Thyroid gland (tissue), 4 donors: ENCODE measurements around the gene WNT11. TPM values are rescaled to one million over a fixed set of nuclear protein-coding genes. Genes with fewer than 3 reads are reported as not detected.

Experiments used
- DNase-seq, 2 donors: peaks; one replicate each; pipeline ENCODE4 v3.0.0-alpha.2; 2019
- H3K27ac ChIP-seq, 3 donors: fragments of 200-600 bp; sonication (generic); 1 replicate in 2 of 3; 2 replicates in 1 of 3; pipeline ENCODE4 v1.5.1; 2016 to 2019; ENCODE audit warnings: mild to moderate bottlenecking in 1 of 3, moderate library complexity in 1 of 3
- H3K27me3 ChIP-seq: fragments of 200-600 bp; sonication (generic); one replicate; pipeline ENCODE4 v1.5.1; 2019
- H3K36me3 ChIP-seq, 2 donors: fragments of 200-600 bp; sonication (generic); one replicate each; pipeline ENCODE4 v1.5.1; 2016 to 2019
- H3K4me1 ChIP-seq, 2 donors: fragments of 200-600 bp; sonication (generic); one replicate each; pipeline ENCODE4 v1.5.1; 2017 to 2019
- H3K4me3 ChIP-seq, 3 donors: fragments of 200-600 bp; sonication (generic); replicated peaks in 1 of 3; 1 replicate in 2 of 3; 2 replicates in 1 of 3; pipeline ENCODE4 v1.5.1; 2016; ENCODE audit warnings: mild to moderate bottlenecking in 1 of 3
- H3K9me3 ChIP-seq: fragments of 200-600 bp; sonication (generic); one replicate; pipeline ENCODE4 v1.5.1; 2017
- POLR2A ChIP-seq, 2 donors: fragments of 450-650 bp; IDR thresholded peaks; one replicate each; pipeline ENCODE4 v1.6.1; 2017; ENCODE audit warnings: antibody characterized with exemption in 2 of 2, mild to moderate bottlenecking in 2 of 2, moderate library complexity in 1 of 2
- WGBS, 2 donors: methylation state at CpG; one replicate each; pipeline ENCODE4 v1.1.5; 2017; 5-methylcytosine and 5-hydroxymethylcytosine counted together
- intact Hi-C: fragments of 100-400 bp; cut with DNase I; formaldehyde crosslinking; loops from one replicate; pipeline ENCODE4 v1.15.1; 2023
- total RNA-seq, 4 donors: library from RNA; depleted of rRNA; stranded (reverse); fragments of >200 nt; gene quantifications; one replicate each; pipeline ENCODE4 v1.2.3, GENCODE V29; 2016
- TF ChIP-seq, protein P1 (sequence below), 6 experiments: fragments of 200-600 bp in 3 of 6; fragments of 450-650 bp in 3 of 6; sonication (generic) in 3 of 6; IDR thresholded peaks; one replicate each; pipeline ENCODE4 v1.5.1; 2016 to 2019; ENCODE audit warnings: antibody characterized with exemption in 6 of 6, mild to moderate bottlenecking in 2 of 6, inconsistent platforms in 1 of 6, moderate library complexity in 1 of 6

The WNT11 gene
- total RNA-seq, 4 donors from 2014 or later = 7.3 to 31.5 (median 10.7) TPM

DNA sequence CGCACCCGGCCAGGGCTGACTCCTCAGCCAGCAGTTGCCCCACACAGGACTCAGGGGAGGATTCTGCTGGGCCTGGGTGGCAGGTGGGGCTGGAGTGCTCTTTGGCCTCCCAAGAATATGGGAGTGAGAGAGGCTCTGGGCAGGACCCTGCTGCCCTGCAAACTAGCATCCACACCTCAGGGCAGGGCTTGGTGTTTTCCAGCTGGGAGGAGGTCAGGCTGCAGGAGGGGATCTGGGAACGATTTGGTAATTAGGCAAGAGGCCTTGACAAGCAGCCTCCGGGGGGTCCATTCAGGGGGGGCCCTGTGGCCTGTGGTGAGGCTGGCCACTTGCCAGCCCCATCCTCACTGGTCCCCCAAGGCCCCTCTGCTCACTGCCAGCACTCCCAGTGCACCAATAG lies 35.8 kb downstream of the WNT11 start:
- no peaks in the 10 kb centered on the region for H3K4me1 ChIP-seq
- no peaks in the 10 kb centered on the region for H3K9me3 ChIP-seq
- TF ChIP-seq, protein P1, sequence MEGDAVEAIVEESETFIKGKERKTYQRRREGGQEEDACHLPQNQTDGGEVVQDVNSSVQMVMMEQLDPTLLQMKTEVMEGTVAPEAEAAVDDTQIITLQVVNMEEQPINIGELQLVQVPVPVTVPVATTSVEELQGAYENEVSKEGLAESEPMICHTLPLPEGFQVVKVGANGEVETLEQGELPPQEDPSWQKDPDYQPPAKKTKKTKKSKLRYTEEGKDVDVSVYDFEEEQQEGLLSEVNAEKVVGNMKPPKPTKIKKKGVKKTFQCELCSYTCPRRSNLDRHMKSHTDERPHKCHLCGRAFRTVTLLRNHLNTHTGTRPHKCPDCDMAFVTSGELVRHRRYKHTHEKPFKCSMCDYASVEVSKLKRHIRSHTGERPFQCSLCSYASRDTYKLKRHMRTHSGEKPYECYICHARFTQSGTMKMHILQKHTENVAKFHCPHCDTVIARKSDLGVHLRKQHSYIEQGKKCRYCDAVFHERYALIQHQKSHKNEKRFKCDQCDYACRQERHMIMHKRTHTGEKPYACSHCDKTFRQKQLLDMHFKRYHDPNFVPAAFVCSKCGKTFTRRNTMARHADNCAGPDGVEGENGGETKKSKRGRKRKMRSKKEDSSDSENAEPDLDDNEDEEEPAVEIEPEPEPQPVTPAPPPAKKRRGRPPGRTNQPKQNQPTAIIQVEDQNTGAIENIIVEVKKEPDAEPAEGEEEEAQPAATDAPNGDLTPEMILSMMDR (IDR thresholded peaks at IDR 0.05) = no peak
- no peak for TF ChIP-seq POLR2A (IDR thresholded peaks at IDR 0.05)
- intact Hi-C loops = no loop called here
- WGBS, 2 donors = 78 to 81% methylated on average over 3 of the region's 4 CpGs
- H3K36me3 ChIP-seq = no peaks in the 10 kb centered on the region
- H3K27me3 ChIP-seq = no peaks in the 10 kb centered on the region
- H3K4me3 ChIP-seq = no peak overlapping the region
- no peak overlapping the region for H3K27ac ChIP-seq
- no peak for DNase-seq

DNA sequence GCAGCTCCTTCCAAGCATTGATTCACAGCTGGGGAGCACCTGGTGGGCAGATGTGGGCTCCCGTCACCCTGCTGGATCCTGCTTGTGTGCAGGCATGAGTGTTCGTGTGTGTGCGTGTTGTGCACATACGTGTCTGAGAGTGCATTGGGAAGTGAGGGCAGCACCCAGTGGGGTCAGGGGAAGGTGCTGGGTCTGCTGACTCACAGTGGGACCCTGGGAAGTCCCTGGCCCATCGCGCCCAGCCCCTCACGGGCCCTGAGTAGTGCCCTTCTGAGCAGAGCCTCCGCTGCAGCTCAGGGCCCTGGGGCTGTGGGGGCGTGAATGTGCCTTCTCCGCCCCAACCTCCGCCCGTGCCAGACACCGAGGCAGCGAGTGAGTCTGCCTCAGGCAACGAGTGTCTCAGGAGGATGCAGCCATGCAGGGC lies 36.8 kb downstream of the WNT11 start:
- no peak overlapping the region for H3K4me3 ChIP-seq
- no peaks in the 10 kb centered on the region for H3K9me3 ChIP-seq
- no peaks in the 10 kb centered on the region for H3K27me3 ChIP-seq
- DNase-seq = no peak
- TF ChIP-seq, protein P1 (IDR thresholded peaks at IDR 0.05) = no peak
- no peak for TF ChIP-seq POLR2A (IDR thresholded peaks at IDR 0.05)
- no peak overlapping the region for H3K27ac ChIP-seq
- H3K4me1 ChIP-seq = no peaks in the 10 kb centered on the region
- intact Hi-C loops = no loop called here
- H3K36me3 ChIP-seq = no peaks in the 10 kb centered on the region
- whole genome bisulfite sequencing, 2 donors = 76 to 79% methylated on average over 11 to 12 of the region's 15 CpGs

DNA sequence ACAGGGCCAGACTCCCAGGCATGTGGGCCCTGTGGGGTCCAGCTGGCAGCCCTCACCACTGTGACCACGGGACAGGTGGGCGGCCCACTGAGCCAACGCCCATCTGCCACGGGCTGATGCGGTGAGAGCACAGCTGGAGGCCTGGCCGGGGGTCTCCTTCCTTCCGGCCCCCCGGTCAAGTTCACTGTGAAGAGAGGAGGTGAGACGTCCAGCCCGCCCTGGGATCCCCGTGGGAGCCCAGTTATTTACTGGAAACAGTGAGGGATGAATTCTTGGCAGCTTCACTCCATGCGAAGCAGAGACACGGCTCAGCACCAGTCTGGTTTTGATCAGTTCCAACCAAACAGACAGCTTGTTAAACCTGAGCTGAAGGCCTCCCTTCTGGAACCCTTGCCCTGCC lies 38.7 kb downstream of the WNT11 start:
- peaks cover 0 to under 1% of the 10 kb centered on the region in 2 donors for H3K4me1 ChIP-seq
- no peak overlapping the region for H3K4me3 ChIP-seq
- 57 to 75% methylated on average over 13 of the region's 13 CpGs for WGBS, 2 donors
- TF ChIP-seq POLR2A (IDR thresholded peaks at IDR 0.05) = no peak
- TF ChIP-seq, protein P1 (IDR thresholded peaks at IDR 0.05) = no peak
- H3K36me3 ChIP-seq = no peaks in the 10 kb centered on the region
- H3K27me3 ChIP-seq = no peaks in the 10 kb centered on the region
- no peak overlapping the region for H3K27ac ChIP-seq
- intact Hi-C loops = no loop called here
- no peak for DNase-seq
- H3K9me3 ChIP-seq = no peaks in the 10 kb centered on the region

DNA sequence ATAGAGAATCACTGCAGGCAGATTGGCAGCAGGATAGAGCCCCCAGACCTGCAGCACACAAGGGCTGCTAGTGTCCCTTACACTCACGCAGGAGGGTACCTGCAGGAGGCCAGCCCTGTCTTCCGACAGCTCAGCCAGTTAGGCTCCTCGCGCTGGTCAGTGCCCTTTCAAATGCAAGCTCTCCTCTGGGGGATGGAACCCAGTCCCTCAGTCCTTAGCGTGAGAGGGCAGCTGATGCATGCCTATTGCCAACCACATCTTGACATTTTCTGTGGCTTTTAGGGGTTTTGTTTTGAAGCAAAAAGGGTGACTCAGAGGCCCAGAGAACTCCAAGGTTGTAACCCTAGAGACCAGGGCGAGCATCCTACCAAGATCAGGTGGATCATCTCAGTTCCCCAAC lies 40.0 kb downstream of the WNT11 start:
- Histone ChIP-seq H3K27ac (no peak overlapping the region), H3K27me3 (no peaks in the 10 kb centered on the region), H3K9me3 (no peaks in the 10 kb centered on the region), H3K4me1 (peaks cover 9 to 12% of the 10 kb centered on the region in 2 donors), H3K36me3 (no peaks in the 10 kb centered on the region), H3K4me3 (no peak overlapping the region)
- TF ChIP-seq POLR2A (IDR thresholded peaks at IDR 0.05) = no peak
- TF ChIP-seq, protein P1 (IDR thresholded peaks at IDR 0.05) = no peak
- DNase-seq = no peak
- intact Hi-C loops = no loop called here
- WGBS, 2 donors = 83 to 90% methylated on average over 4 to 6 of the region's 6 CpGs

DNA sequence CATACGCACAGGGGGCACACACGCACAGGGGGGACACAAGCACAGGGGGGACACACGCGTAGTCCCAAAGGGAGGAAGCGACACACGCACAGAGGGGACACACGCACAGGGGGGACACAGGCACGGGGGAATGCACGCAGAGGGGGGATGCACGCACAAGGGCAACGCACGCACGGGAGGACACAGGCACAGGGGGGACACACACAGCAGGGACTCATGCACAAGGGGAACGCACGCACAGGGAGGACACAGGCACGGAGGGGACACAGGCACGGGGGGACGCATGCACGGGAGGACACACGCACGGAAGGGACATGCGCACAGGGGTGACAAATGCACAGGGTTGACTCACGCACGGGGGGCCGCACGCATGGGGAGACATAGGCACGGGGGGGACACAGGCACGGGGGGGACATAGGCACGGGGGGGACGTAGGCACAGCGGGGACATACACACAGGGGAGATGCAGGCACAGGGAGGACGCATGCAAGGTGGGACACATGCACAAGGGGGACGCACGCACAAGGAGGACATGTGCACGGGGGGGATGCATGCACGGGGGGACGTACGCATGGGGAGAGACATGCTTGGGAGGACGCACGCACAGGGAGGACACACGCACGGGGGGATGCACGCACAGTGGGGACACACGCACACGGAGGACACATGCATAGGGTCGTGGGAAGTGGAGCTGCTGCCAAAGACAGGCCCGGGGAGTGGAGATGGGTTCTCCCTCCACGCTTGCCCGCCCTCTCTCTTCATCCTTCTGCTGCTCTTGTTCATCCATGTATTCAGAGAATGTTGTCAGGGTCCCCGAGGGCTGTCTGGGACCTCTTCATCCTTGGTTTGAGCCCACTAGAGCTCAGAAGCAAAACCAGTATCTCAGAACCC lies 41.2 kb downstream of the WNT11 start:
- Histone ChIP-seq H3K9me3 (no peaks in the 10 kb centered on the region), H3K36me3 (no peaks in the 10 kb centered on the region), H3K4me3 (no peak overlapping the region), H3K27ac (no peak overlapping the region), H3K4me1 (peaks cover 9 to 16% of the 10 kb centered on the region in 2 donors), H3K27me3 (no peaks in the 10 kb centered on the region)
- no peak for DNase-seq
- TF ChIP-seq POLR2A (IDR thresholded peaks at IDR 0.05) = no peak
- TF ChIP-seq, protein P1 (IDR thresholded peaks at IDR 0.05) = no peak
- intact Hi-C loops = no loop called here
- WGBS, 2 donors = 90 to 91% methylated on average over 46 to 47 of the region's 50 CpGs
